Right hindlimb (tissue), 1 donor: ENCODE data around the gene CCN5.
"Not testable (repeated sequence)": the region's sequence is repeated elsewhere in the genome, so short reads cannot be mapped to it uniquely, and the experiment has no call there.

ENCODE experiments used
- DNase-seq: peaks from one replicate; pipeline ENCODE4 v3.0.0-alpha.2; 2018

Gene CCN5

GRCh38 chr20:44714701-44715498 is at the start of gene CCN5:
CCN5 (plus strand) TSS chr20:44715369; CDS start chr20:44715391, 22 bp downstream.
- DNase-seq = peak; percentile 85

GRCh38 chr20:44666066-44666465 is 49.1 kb upstream of the CCN5 start:
- no peak for DNase-seq

GRCh38 chr20:44670851-44671250 is 44.3 kb upstream of the CCN5 start:
- DNase-seq = not testable (repeated sequence)

- not testable (repeated sequence) for DNase-seq
Observed at GRCh38 chr20:44671541-44671940, 43.6 kb upstream of the CCN5 start.

- DNase-seq = not testable (repeated sequence)
Observed at GRCh38 chr20:44672318-44672902, 42.8 kb upstream of the CCN5 start.

- DNase-seq = no peak
Observed at GRCh38 chr20:44678242-44678641, 36.9 kb upstream of the CCN5 start.

GRCh38 chr20:44678990-44679611 is 36.1 kb upstream of the CCN5 start:
- no peak for DNase-seq

GRCh38 chr20:44681796-44682566 is 33.2 kb upstream of the CCN5 start:
- DNase-seq = no peak

- DNase-seq = no peak
Observed at GRCh38 chr20:44683263-44684046, 31.7 kb upstream of the CCN5 start.

GRCh38 chr20:44684047-44684967 is 30.9 kb upstream of the CCN5 start:
- no peak for DNase-seq

- no peak for DNase-seq
Observed at GRCh38 chr20:44686934-44687333, 28.2 kb upstream of the CCN5 start.

GRCh38 chr20:44688053-44688625 is 27.0 kb upstream of the CCN5 start:
- DNase-seq = no peak

- no peak for DNase-seq
Observed at GRCh38 chr20:44689809-44690208, 25.4 kb upstream of the CCN5 start.

GRCh38 chr20:44690781-44691423 is 24.3 kb upstream of the CCN5 start:
- no peak for DNase-seq

GRCh38 chr20:44691424-44692423 is 23.4 kb upstream of the CCN5 start:
- DNase-seq = peak; percentile 59

- DNase-seq = no peak
Observed at GRCh38 chr20:44692932-44693480, 22.2 kb upstream of the CCN5 start.

GRCh38 chr20:44693627-44694026 is 21.5 kb upstream of the CCN5 start:
- no peak for DNase-seq

- DNase-seq = no peak
Observed at GRCh38 chr20:44694159-44694558, 21.0 kb upstream of the CCN5 start.

GRCh38 chr20:44695295-44695673 is 19.9 kb upstream of the CCN5 start:
- DNase-seq = no peak
